ENCODE measurements around the gene GLB1L.

DNA sequence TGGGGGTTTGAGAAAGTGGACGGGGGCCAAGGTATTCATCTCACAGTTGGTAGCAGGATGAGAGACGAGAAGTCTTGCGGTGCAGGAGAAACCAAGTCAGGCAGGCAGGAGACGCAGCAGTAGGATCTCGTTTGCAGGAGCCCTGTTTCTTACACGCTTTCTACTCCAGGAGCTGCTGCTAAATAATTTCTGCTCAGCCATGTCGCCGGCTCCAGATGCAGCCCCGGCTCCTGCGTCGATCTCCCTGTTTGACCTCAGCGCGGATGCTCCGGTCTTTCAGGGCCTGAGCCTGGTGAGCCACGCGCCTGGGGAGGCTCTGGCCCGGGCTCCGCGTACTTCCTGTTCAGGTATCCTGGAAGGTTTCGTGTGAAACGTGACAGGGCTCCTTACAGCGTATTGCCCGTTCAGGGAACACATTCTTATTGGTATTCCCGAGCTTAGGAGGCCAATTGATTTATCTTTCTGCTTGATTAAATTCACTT, 15.1 kb downstream of the GLB1L start:
- TF ChIP-seq POLR2A (IDR thresholded peaks at IDR 0.05; ENCODE audit: low read depth, low read length) (no peak), POLR2AphosphoS5 (IDR thresholded peaks at IDR 0.05; ENCODE audit: low read depth, low read length) (no peak), TAF1 (IDR thresholded peaks at IDR 0.05; ENCODE audit: borderline replicate concordance, low read depth, low read length) (no peak)
